ENCODE measurements around the gene DLK1. TPM values are rescaled to one million over a fixed set of nuclear protein-coding genes. Genes with fewer than 3 reads are reported as not detected.

The DLK1 gene
- total and polyA plus RNA-seq, 3 donors from 2014 or later, result 45.6 to 109 (median 59.4) TPM

GRCh38 chr14:100722367-100722766 lies 4.3 kb upstream of the DLK1 start:
- DNase-seq, result no peak
- H3K27me3 ChIP-seq, result no peaks in the 10 kb centered on the region
- intact Hi-C loops (cut with DNase I; ENCODE audit: low total_unique reads), result no loop called here

GRCh38 chr14:100723135-100723829 lies 3.4 kb upstream of the DLK1 start:
- 59 to 72% methylated on average over 13 to 18 of the region's 21 CpGs for WGBS, 2 donors
- no peak overlapping the region for H3K4me3 ChIP-seq
- intact Hi-C loops (cut with DNase I; ENCODE audit: low total_unique reads), result no loop called here
- no peaks in the 10 kb centered on the region for H3K4me1 ChIP-seq
- no peaks in the 10 kb centered on the region for H3K27me3 ChIP-seq
- DNase-seq, result no peak
- H3K27ac ChIP-seq, result no peak overlapping the region
- H3K36me3 ChIP-seq (ENCODE audit: low read depth, missing control alignments), result no peaks in the 10 kb centered on the region
- TF ChIP-seq POLR2A (IDR thresholded peaks at IDR 0.05), result no peak
- TF ChIP-seq, protein P1, sequence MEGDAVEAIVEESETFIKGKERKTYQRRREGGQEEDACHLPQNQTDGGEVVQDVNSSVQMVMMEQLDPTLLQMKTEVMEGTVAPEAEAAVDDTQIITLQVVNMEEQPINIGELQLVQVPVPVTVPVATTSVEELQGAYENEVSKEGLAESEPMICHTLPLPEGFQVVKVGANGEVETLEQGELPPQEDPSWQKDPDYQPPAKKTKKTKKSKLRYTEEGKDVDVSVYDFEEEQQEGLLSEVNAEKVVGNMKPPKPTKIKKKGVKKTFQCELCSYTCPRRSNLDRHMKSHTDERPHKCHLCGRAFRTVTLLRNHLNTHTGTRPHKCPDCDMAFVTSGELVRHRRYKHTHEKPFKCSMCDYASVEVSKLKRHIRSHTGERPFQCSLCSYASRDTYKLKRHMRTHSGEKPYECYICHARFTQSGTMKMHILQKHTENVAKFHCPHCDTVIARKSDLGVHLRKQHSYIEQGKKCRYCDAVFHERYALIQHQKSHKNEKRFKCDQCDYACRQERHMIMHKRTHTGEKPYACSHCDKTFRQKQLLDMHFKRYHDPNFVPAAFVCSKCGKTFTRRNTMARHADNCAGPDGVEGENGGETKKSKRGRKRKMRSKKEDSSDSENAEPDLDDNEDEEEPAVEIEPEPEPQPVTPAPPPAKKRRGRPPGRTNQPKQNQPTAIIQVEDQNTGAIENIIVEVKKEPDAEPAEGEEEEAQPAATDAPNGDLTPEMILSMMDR (IDR thresholded peaks at IDR 0.05), result no peak
- H3K9me3 ChIP-seq, result no peaks in the 10 kb centered on the region

More at GRCh38 chr14:100722367-100722766, 4.3 kb upstream of the DLK1 start:
- no peaks in the 10 kb centered on the region for H3K36me3 ChIP-seq (ENCODE audit: low read depth, missing control alignments)
- H3K4me3 ChIP-seq, result no peak overlapping the region
- H3K9me3 ChIP-seq, result no peaks in the 10 kb centered on the region
- H3K4me1 ChIP-seq, result no peaks in the 10 kb centered on the region
- TF ChIP-seq POLR2A (IDR thresholded peaks at IDR 0.05), result no peak
- TF ChIP-seq, protein P1 (IDR thresholded peaks at IDR 0.05), result no peak
- whole genome bisulfite sequencing, 2 donors, result 89 to 94% methylated on average over 3 to 5 of the region's 5 CpGs
- H3K27ac ChIP-seq, result no peak overlapping the region

DNA sequence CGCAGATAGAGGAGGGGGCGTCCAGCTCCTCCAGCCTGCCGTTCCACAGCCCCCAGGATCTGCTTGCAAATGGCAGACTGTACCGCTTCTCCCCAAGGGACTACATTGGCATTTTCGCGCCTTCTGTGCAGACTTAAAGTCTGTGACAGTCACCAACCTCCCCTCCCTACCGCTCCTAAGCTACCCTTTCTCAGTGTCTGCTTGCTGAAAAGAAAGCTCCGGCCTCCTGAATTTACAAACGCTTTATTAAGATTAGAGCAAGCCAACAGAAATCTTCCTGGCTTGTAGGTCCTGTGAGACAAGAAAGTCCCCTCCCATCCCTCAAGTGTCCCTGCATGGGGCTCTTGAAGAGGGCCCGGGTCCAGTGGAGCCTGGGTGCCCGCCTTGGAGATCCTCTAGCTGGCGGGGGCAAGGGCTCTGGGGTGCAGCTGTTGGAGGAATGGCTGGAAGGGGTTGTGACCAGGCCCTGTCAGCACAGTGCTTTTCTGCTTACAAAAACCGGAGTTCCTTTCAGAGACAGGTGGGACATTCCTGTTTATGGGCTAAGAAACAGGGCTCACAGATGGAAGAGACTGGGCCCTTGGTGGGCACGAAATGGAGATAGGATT lies 2.8 kb upstream of the DLK1 start:
- TF ChIP-seq, protein P1 (IDR thresholded peaks at IDR 0.05), result no peak
- TF ChIP-seq POLR2A (IDR thresholded peaks at IDR 0.05), result no peak

GRCh38 chr14:100724536-100724935 lies 2.2 kb upstream of the DLK1 start:
- no peak for TF ChIP-seq POLR2A (IDR thresholded peaks at IDR 0.05)
- TF ChIP-seq, protein P1 (IDR thresholded peaks at IDR 0.05), result no peak
- DNase-seq, result no peak
- Histone ChIP-seq H3K36me3 (ENCODE audit: low read depth, missing control alignments) (no peaks in the 10 kb centered on the region), H3K4me3 (no peak overlapping the region), H3K4me1 (no peaks in the 10 kb centered on the region), H3K27ac (no peak overlapping the region), H3K27me3 (no peaks in the 10 kb centered on the region), H3K9me3 (no peaks in the 10 kb centered on the region)
- intact Hi-C loops (cut with DNase I; ENCODE audit: low total_unique reads), result no loop called here
- 92 to 95% methylated on average over 2 to 4 of the region's 4 CpGs for WGBS, 2 donors

More for the DNA sequence above, 2.8 kb upstream of the DLK1 start:
- Histone ChIP-seq H3K4me3 (no peak overlapping the region), H3K27ac (no peak overlapping the region), H3K36me3 (ENCODE audit: low read depth, missing control alignments) (no peaks in the 10 kb centered on the region), H3K27me3 (no peaks in the 10 kb centered on the region), H3K4me1 (no peaks in the 10 kb centered on the region), H3K9me3 (no peaks in the 10 kb centered on the region)
- intact Hi-C loops (cut with DNase I; ENCODE audit: low total_unique reads), result no loop called here
- no peak for DNase-seq
- WGBS, 2 donors, result 80 to 86% methylated on average over 13 to 14 of the region's 14 CpGs

Measured in testis (tissue), 3 donors.